ENCODE data around the gene PRKCI.
"Not testable (repeated sequence)": the region's sequence is repeated elsewhere in the genome, so short reads cannot be mapped to it uniquely, and the experiment has no call there.

Gene PRKCI

GRCh38 chr3:170337420-170337819 lies 115.2 kb downstream of the PRKCI start:
- no peak for DNase-seq (ENCODE audit: low read depth)
- H3K4me3 ChIP-seq (ENCODE audit: low read depth, low read length) = no peak overlapping the region
- TF ChIP-seq CTCF (IDR thresholded peaks at IDR 0.05; ENCODE audit: insufficient read depth, low read depth, low read length, missing control alignments) = no peak

- no peak for TF ChIP-seq CTCF (IDR thresholded peaks at IDR 0.05; ENCODE audit: insufficient read depth, low read depth, low read length, missing control alignments)
- no peak for DNase-seq (ENCODE audit: low read depth)
- no peak overlapping the region for H3K4me3 ChIP-seq (ENCODE audit: low read depth, low read length)
These were observed 116.6 kb downstream of the PRKCI start for GRCh38 chr3:170338690-170339340.

- DNase-seq (ENCODE audit: low read depth); H3K4me3 ChIP-seq (ENCODE audit: low read depth, low read length): not testable (repeated sequence)
These were observed 120.0 kb downstream of the PRKCI start for GRCh38 chr3:170342273-170342672.

GRCh38 chr3:170343859-170344258 lies 121.6 kb downstream of the PRKCI start:
- DNase-seq (ENCODE audit: low read depth) = not testable (repeated sequence)

DNA sequence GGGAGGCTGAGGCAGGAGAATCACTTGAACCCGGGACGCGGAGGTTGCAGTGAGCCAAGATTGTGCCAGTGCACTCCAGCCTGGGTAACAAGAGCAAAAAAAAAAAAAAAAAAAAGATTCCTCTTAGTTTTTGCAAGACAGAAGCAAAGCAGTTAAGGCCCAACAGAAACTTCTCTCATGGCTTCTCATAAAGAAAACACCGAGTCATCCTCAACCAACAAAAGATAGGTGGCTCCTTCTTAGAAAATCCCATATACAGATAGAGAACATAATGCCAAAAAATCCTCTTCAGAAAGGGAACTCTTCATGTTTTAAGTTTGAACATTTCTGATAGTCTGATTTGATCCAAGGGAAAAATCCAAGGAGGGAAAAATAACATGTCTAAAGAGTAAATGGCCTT lies 122.7 kb downstream of the PRKCI start:
- no peak for DNase-seq (ENCODE audit: low read depth)
- no peak overlapping the region for H3K4me3 ChIP-seq (ENCODE audit: low read depth, low read length)
- no peak for TF ChIP-seq CTCF (IDR thresholded peaks at IDR 0.05; ENCODE audit: insufficient read depth, low read depth, low read length, missing control alignments)

More at GRCh38 chr3:170343859-170344258, 121.6 kb downstream of the PRKCI start:
- H3K4me3 ChIP-seq (ENCODE audit: low read depth, low read length) = not testable (repeated sequence)

- DNase-seq (ENCODE audit: low read depth) = no peak
- no peak for TF ChIP-seq CTCF (IDR thresholded peaks at IDR 0.05; ENCODE audit: insufficient read depth, low read depth, low read length, missing control alignments)
- H3K4me3 ChIP-seq (ENCODE audit: low read depth, low read length) = no peak overlapping the region
These were observed 124.5 kb downstream of the PRKCI start for GRCh38 chr3:170346481-170347392.

- H3K4me3 ChIP-seq (ENCODE audit: low read depth, low read length) = peak overlapping the region; percentile 30; the same call in 1 of the 2 replicates
- no peak for TF ChIP-seq CTCF (IDR thresholded peaks at IDR 0.05; ENCODE audit: insufficient read depth, low read depth, low read length, missing control alignments)
- peak; percentile 59 for DNase-seq (ENCODE audit: low read depth)
These were observed 128.5 kb downstream of the PRKCI start for GRCh38 chr3:170350515-170351413.

All from GM12865 (cell line).